K562 (cell line): Measurements from ENCODE around the gene RNF186. TPM values are rescaled to one million over a fixed set of nuclear protein-coding genes. Genes with fewer than 3 reads are reported as not detected.

Experiments used
- ATAC-seq: fragments of 200-7000 bp; cut with Tn5 transposase; 3 replicates; pipeline ENCODE4 v1.9.1; 2020; ENCODE audit warnings: moderate library complexity
- BruUV-seq: library from RNA; stranded (reverse); fragments of 400-500 nt; replicated peaks from 2 replicates; lab custom pipeline; 2021; lab: Mats Ljungman, UMichigan
- CTCF ChIA-PET: fragments of 300-600 bp; formaldehyde crosslinking; extraction: SDS; loops from one replicate; lab custom pipeline; 2021; ENCODE audit warnings: low intra/inter-chr PET ratio; lab: Yijun Ruan, JAX
- POLR2A ChIA-PET: fragments of 300-600, 350-650 bp; sonication (Branson Sonifier 250); formaldehyde crosslinking; extraction: SDS; loops from one replicate; lab custom pipeline; 2021; ENCODE audit warnings: antibody characterized with exemption, inconsistent platforms; lab: Yijun Ruan, JAX
- DNase-seq, 4 experiments: peaks; one replicate each; pipeline versions ENCODE4 v3.0.0 to v3.0.0-alpha.2; 2011 to 2018; ENCODE audit warnings: low spot score in 3 of 4, mixed read lengths in 3 of 4; ENCODE audit errors: extremely low read depth in 1 of 4
- FAIRE-seq: peaks from 2 replicates; lab custom pipeline; 2011; peaks lifted over from hg19 to GRCh38; lab: Jason Lieb, UNC
- H2AFZ ChIP-seq: 2 replicates; pipeline ENCODE4 v1.6.0; 2011; ENCODE audit warnings: low read depth, low read length, control low read depth, inconsistent platforms
- H3K27ac ChIP-seq: fragments of 200-600 bp; 3 replicates; pipeline ENCODE4 v1.8.0; 2011; ENCODE audit warnings: low read depth, mild to moderate bottlenecking, control low read depth, inconsistent platforms, low read length, moderate library complexity, mixed read lengths; ENCODE audit errors: extremely low read depth
- H3K27me3 ChIP-seq, 2 experiments: fragments of 300-600 bp in 1 of 2; 2 replicates in 1 of 2; 3 replicates in 1 of 2; pipeline versions ENCODE4 v1.6.0 to v1.8.0; 2011; ENCODE audit warnings: inconsistent platforms in 2 of 2, low read length in 2 of 2, mild to moderate bottlenecking in 1 of 2, mixed read lengths in 1 of 2, moderate library complexity in 1 of 2; ENCODE audit not compliant: control insufficient read depth in 2 of 2, insufficient read depth in 2 of 2
- H3K36me3 ChIP-seq: fragments of 300-600 bp; 3 replicates; pipeline ENCODE4 v1.8.0; 2011; ENCODE audit warnings: mild to moderate bottlenecking, low read length, inconsistent platforms; ENCODE audit not compliant: control insufficient read depth, insufficient read depth
- H3K4me1 ChIP-seq, 2 experiments: fragments of 200-600 bp in 1 of 2; replicated peaks in 1 of 2; 2 replicates in 1 of 2; 3 replicates in 1 of 2; pipeline versions ENCODE4 v1.5.1 to v1.8.0; 2011; ENCODE audit warnings: inconsistent platforms in 2 of 2, low read length in 2 of 2, mild to moderate bottlenecking in 1 of 2, mixed read lengths in 1 of 2, moderate library complexity in 1 of 2; ENCODE audit not compliant: control insufficient read depth in 2 of 2, insufficient read depth in 2 of 2
- H3K4me2 ChIP-seq: 2 replicates; pipeline ENCODE4 v1.6.1; 2011; ENCODE audit warnings: low read length, control low read depth, inconsistent platforms, mixed read lengths; ENCODE audit not compliant: insufficient read depth
- H3K4me3 ChIP-seq: fragments of 200-600 bp; sonication (generic), shearing (Covaris generic); 2 replicates; pipeline ENCODE4 v1.5.1; 2016; ENCODE audit warnings: control low read depth, inconsistent platforms
- H3K79me2 ChIP-seq: fragments of 200-600 bp; 3 replicates; pipeline ENCODE4 v1.8.0; 2011; ENCODE audit warnings: low read length, inconsistent platforms; ENCODE audit not compliant: control insufficient read depth, insufficient read depth
- H3K9ac ChIP-seq, 2 experiments: 2 replicates each; pipeline versions ENCODE4 v1.6.0 to v1.6.1; 2011; ENCODE audit warnings: low read depth in 2 of 2, low read length in 2 of 2, control low read depth in 1 of 2, inconsistent platforms in 1 of 2, mild to moderate bottlenecking in 1 of 2, mixed read lengths in 1 of 2; ENCODE audit not compliant: insufficient read depth in 1 of 2
- H3K9me1 ChIP-seq: one replicate; pipeline ENCODE4 v1.6.0; 2011; ENCODE audit warnings: inconsistent platforms, mild to moderate bottlenecking, low read length, moderate library complexity; ENCODE audit not compliant: control insufficient read depth, insufficient read depth
- H3K9me3 ChIP-seq: replicated peaks from 2 replicates; pipeline ENCODE4 v1.5.1; 2011; ENCODE audit warnings: low read depth, low read length, inconsistent platforms; ENCODE audit not compliant: control insufficient read depth, insufficient read depth
- H4K20me1 ChIP-seq: replicated peaks from 2 replicates; pipeline ENCODE4 v1.6.1; 2011; ENCODE audit warnings: low read length, inconsistent platforms, mixed read lengths; ENCODE audit not compliant: control insufficient read depth, insufficient read depth
- ADNP ChIP-seq: fragments of 200-800 bp; sonication (Bioruptor generic); IDR thresholded peaks from 2 replicates; pipeline ENCODE4 v1.6.1; 2016; ENCODE audit warnings: missing genetic modification characterization, missing compliant biosample characterization
- CBX3 ChIP-seq, 2 experiments: IDR thresholded peaks; 1 replicate in 1 of 2; 2 replicates in 1 of 2; pipeline ENCODE4 v1.6.1; 2012; ENCODE audit warnings: inconsistent platforms in 2 of 2, low read length in 2 of 2, borderline replicate concordance in 1 of 2, control low read depth in 1 of 2
- DMBX1 ChIP-seq: fragments of 250-450 bp; sonication (Bioruptor Pico); IDR thresholded peaks from 2 replicates; pipeline ENCODE4 v1.8.0; 2022; ENCODE audit warnings: inconsistent platforms, mild to moderate bottlenecking, moderate library complexity, borderline replicate concordance
- FOS ChIP-seq: IDR thresholded peaks from 3 replicates; pipeline ENCODE4 v1.6.1; 2011; ENCODE audit not compliant: insufficient read length; ENCODE audit errors: extremely low read depth
- GABPB1 ChIP-seq: sonication (generic); formaldehyde crosslinking; IDR thresholded peaks from 2 replicates; pipeline ENCODE4 v1.8.0; 2022; ENCODE audit warnings: mild to moderate bottlenecking, missing genetic modification reagents
- LARP7 ChIP-seq: fragments of 450-650 bp; IDR thresholded peaks from 2 replicates; pipeline ENCODE4 v1.6.1; 2016
- NFRKB ChIP-seq: fragments of 450-650 bp; IDR thresholded peaks from 2 replicates; pipeline ENCODE4 v1.6.1; 2016; ENCODE audit warnings: low read depth
- NONO ChIP-seq, 2 experiments: fragments of 200-400 bp in 1 of 2; fragments of 450-650 bp in 1 of 2; formaldehyde crosslinking in 1 of 2; IDR thresholded peaks; 2 replicates each; pipeline ENCODE4 v1.6.1; 2017; ENCODE audit warnings: low read depth in 2 of 2, mild to moderate bottlenecking in 2 of 2, moderate library complexity in 2 of 2, low read length in 1 of 2
- RBM25 ChIP-seq: fragments of 200-400 bp; formaldehyde crosslinking; IDR thresholded peaks from 2 replicates; pipeline ENCODE4 v1.6.1; 2018; ENCODE audit warnings: low read length, low read depth, moderate library complexity; ENCODE audit not compliant: severe bottlenecking
- WGBS: fragments of 100-300 bp; shearing (Covaris generic); methylation state at CpG from one replicate; pipeline ENCODE4 v1.1.6; 2016; ENCODE audit warnings: low coverage, mixed read lengths; ENCODE audit not compliant: insufficient coverage; ENCODE audit errors: missing lambda C conversion rate; 5-methylcytosine and 5-hydroxymethylcytosine counted together
- in situ Hi-C: fragments of 300-500 bp; cut with MboI; formaldehyde crosslinking; loops from 4 replicates; pipeline ENCODE4 v1.15.0; 2018; ENCODE audit warnings: inconsistent platforms, mixed read lengths
- intact Hi-C: fragments of 100-400 bp; cut with micrococcal nuclease; formaldehyde crosslinking; loops from 2 replicates; pipeline ENCODE4 v1.14.2; 2022
- polyA plus RNA-seq, 8 experiments: library from polyadenylated mRNA; depleted of rRNA in 4 of 8; stranded (reverse) in 5 of 8; unstranded in 3 of 8; fragments of >200 nt; fragmentation: Nextera tagmentation in 2 of 8; fragmentation: Illumina TruSeq in 1 of 8; extraction: Ambion mirVana in 2 of 8; extraction: Trizol in 1 of 8; gene quantifications; 2 replicates each; pipeline versions ENCODE4 v1.2.1 to v1.2.3, GENCODE V29; 2011 to 2014; ENCODE audit warnings: inconsistent platforms in 1 of 8, missing spikeins in 1 of 8
- total RNA-seq, 7 experiments: library from RNA; depleted of rRNA in 6 of 7; stranded (reverse); fragments of >200 nt in 6 of 7; fragmentation: Illumina TruSeq in 2 of 7; extraction: Trizol in 2 of 7; gene quantifications; 2 replicates each; pipeline versions ENCODE4 v1.2.1 to v1.2.3, GENCODE V29; 2011 to 2021; ENCODE audit warnings: low replicate concordance in 1 of 7
- TF ChIP-seq, protein P1 (sequence below): fragments of 450-650 bp; IDR thresholded peaks from 2 replicates; pipeline ENCODE4 v1.6.1; 2018; ENCODE audit warnings: mild to moderate bottlenecking, low read depth; ENCODE audit not compliant: partially characterized antibody
- TF ChIP-seq, protein P2 (sequence below), 2 experiments: fragments of 450-650 bp; IDR thresholded peaks; 2 replicates each; pipeline ENCODE4 v1.6.1; 2018; ENCODE audit warnings: mild to moderate bottlenecking in 2 of 2, low read depth in 1 of 2; ENCODE audit not compliant: partially characterized antibody in 2 of 2

The RNF186 gene
- total and polyA plus RNA-seq, 9 of the 15 experiments (the other 6 are each of a cell fraction or from before 2014, with no cell fraction given), result not detected

DNA sequence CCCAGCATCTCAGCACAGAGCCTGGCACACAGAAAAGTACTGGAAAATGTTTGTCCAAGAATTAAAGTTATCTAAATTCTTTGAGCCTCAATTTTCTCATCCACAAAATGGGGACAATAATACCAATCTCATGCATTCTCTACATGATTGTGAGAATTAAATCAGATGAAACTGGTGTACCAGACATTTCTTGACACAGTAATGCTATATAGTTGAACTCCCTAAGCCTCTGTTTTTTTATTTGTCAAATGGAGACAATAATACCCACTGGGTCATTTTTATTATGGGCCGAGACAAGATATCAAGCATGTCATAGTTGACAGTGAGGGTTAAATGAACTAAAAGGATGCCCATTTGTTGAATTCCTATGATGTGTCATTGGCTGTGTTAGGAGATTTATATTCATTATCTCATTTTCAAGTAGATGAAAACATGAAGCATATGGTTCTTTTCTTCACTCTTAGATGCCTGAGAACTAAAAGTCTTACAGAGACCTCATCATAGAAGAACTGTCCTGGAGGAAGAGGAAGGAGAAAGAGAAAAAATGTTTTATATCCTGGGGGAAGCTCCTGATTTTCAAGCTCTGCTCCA lies 49.6 kb upstream of the RNF186 start (continued):
- TF ChIP-seq RBM25 (peak; percentile 83), ADNP (peak; percentile 46; the same call in 1 of the 2 replicates), DMBX1 (CRISPR knock-in tag) (no peak)

DNA sequence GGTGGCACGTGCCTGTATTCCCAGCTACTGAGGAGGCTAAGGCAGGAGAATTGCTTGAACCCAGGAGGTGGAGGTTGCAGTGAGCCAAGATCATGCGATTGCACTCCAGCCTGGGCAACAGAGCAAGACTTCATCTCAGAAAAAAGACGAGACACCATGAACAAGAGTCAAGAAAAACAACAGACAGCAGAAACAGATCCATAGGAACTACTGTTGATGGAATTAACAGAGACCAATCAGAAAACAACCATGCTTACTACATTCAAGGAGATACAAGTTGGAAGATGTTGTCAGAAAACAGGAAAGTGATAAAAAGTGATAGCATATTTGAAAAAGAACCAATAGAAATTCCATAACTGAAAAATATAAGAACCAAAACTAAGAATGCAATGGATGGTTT lies 47.9 kb upstream of the RNF186 start:
- H3K4me1 ChIP-seq, result peaks cover 0 to 13% of the 10 kb centered on the region in 2 experiments; a peak in 2 of 5 replicates
- POLR2A ChIA-PET, result interaction anchor here (2.2 kb wide), 1 partner anchor 15 kb away, joined by 6 read pairs; no protein-coding TSS in a partner anchor

More for the DNA sequence above, 47.9 kb upstream of the RNF186 start:
- Histone ChIP-seq H3K27me3 (peaks cover 5 to 11% of the 10 kb centered on the region in 2 experiments; a peak in 3 of 5 replicates), H3K79me2 (no peaks in the 10 kb centered on the region), H3K4me2 (no peak overlapping the region), H3K36me3 (no peaks in the 10 kb centered on the region), H3K9ac (no peak overlapping the region), H3K9me3 (no peaks in the 10 kb centered on the region; the same call in 1 of the 2 replicates), H3K9me1 (no peaks in the 10 kb centered on the region), H3K4me3 (no peak overlapping the region), H2AFZ (no peak overlapping the region), H4K20me1 (no peaks in the 10 kb centered on the region; the same call in 1 of the 2 replicates), H3K27ac (no peak overlapping the region)
- BruUV-seq, result no TSS peak
- no peak for DNase-seq
- CTCF ChIA-PET, result no interaction called here
- TF ChIP-seq, protein P1, sequence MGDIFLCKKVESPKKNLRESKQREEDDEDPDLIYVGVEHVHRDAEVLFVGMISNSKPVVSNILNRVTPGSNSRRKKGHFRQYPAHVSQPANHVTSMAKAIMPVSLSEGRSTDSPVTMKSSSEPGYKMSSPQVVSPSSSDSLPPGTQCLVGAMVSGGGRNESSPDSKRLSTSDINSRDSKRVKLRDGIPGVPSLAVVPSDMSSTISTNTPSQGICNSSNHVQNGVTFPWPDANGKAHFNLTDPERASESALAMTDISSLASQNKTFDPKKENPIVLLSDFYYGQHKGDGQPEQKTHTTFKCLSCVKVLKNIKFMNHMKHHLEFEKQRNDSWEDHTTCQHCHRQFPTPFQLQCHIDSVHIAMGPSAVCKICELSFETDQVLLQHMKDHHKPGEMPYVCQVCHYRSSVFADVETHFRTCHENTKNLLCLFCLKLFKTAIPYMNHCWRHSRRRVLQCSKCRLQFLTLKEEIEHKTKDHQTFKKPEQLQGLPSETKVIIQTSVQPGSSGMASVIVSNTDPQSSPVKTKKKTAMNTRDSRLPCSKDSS, result peak; percentile 35
- TF ChIP-seq FOS (no peak), CBX3 (IDR thresholded peaks at IDR 0.05; ENCODE audit: borderline replicate concordance in 1 of 2, low read length in 2 of 2) (0 out of 3 replicates have a peak, but pooled peaks of 1 of the 2 experiments have one; percentile 50), NFRKB (no peak), NONO (IDR thresholded peaks at IDR 0.05; ENCODE audit: low read depth in 2 of 2, low read length in 1 of 2) (no peak), LARP7 (no peak), GABPB1 (no peak)
- TF ChIP-seq, protein P2, sequence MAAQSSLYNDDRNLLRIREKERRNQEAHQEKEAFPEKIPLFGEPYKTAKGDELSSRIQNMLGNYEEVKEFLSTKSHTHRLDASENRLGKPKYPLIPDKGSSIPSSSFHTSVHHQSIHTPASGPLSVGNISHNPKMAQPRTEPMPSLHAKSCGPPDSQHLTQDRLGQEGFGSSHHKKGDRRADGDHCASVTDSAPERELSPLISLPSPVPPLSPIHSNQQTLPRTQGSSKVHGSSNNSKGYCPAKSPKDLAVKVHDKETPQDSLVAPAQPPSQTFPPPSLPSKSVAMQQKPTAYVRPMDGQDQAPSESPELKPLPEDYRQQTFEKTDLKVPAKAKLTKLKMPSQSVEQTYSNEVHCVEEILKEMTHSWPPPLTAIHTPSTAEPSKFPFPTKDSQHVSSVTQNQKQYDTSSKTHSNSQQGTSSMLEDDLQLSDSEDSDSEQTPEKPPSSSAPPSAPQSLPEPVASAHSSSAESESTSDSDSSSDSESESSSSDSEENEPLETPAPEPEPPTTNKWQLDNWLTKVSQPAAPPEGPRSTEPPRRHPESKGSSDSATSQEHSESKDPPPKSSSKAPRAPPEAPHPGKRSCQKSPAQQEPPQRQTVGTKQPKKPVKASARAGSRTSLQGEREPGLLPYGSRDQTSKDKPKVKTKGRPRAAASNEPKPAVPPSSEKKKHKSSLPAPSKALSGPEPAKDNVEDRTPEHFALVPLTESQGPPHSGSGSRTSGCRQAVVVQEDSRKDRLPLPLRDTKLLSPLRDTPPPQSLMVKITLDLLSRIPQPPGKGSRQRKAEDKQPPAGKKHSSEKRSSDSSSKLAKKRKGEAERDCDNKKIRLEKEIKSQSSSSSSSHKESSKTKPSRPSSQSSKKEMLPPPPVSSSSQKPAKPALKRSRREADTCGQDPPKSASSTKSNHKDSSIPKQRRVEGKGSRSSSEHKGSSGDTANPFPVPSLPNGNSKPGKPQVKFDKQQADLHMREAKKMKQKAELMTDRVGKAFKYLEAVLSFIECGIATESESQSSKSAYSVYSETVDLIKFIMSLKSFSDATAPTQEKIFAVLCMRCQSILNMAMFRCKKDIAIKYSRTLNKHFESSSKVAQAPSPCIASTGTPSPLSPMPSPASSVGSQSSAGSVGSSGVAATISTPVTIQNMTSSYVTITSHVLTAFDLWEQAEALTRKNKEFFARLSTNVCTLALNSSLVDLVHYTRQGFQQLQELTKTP (IDR thresholded peaks at IDR 0.05; ENCODE audit: low read depth in 1 of 2, partially characterized antibody in 2 of 2), result peak in 1 of 2 experiments; percentile 86
- ATAC-seq, result no peak
- in situ Hi-C loops (no loop called here), intact Hi-C loops (no loop called here)
- 6% methylated on average over 3 of the region's 3 CpGs for WGBS
- FAIRE-seq, result no peak
